ENCODE measurements around the gene SHOC2. TPM values are rescaled to one million over a fixed set of nuclear protein-coding genes. Genes with fewer than 3 reads are reported as not detected.

Gene SHOC2
- total and polyA plus RNA-seq, 2 of the 13 experiments (the other 11 are each of a cell fraction or from before 2014, with no cell fraction given), result 8.6 to 25.5 TPM

GRCh38 chr10:110923856-110924493 lies 4.6 kb downstream of the SHOC2 start (continued):
- TF ChIP-seq ZBTB49 (CRISPR knock-in tag; IDR thresholded peaks at IDR 0.05; ENCODE audit: borderline replicate concordance) (no peak), ZNF703 (CRISPR knock-in tag; IDR thresholded peaks at IDR 0.05; ENCODE audit: borderline replicate concordance) (no peak), FOXA3 (CRISPR knock-in tag; IDR thresholded peaks at IDR 0.05) (peak; percentile 63), ZNF546 (CRISPR knock-in tag; conservative IDR thresholded peaks at IDR 0.05) (0 out of 2 replicates have a peak, but pooled peaks have one; percentile 40), EP300 (IDR thresholded peaks at IDR 0.05; ENCODE audit: low read depth in 2 of 2, low read length in 2 of 2) (0 out of 4 replicates have a peak, but pooled peaks of 1 of the 2 experiments have one; percentile 15), EP300 (CRISPR knock-in tag; IDR thresholded peaks at IDR 0.05; ENCODE audit: borderline replicate concordance) (no peak), IKZF1 (IDR thresholded peaks at IDR 0.05) (no peak), TSC22D2 (CRISPR knock-in tag; IDR thresholded peaks at IDR 0.05; ENCODE audit: borderline replicate concordance) (no peak), KDM4B (CRISPR knock-in tag; IDR thresholded peaks at IDR 0.05) (no peak), MED8 (CRISPR knock-in tag; IDR thresholded peaks at IDR 0.05; ENCODE audit: insufficient replicate concordance) (no peak), ZFP37 (CRISPR knock-in tag; IDR thresholded peaks at IDR 0.05; ENCODE audit: borderline replicate concordance) (no peak), NFKBIZ (CRISPR knock-in tag; IDR thresholded peaks at IDR 0.05) (no peak), FOXA1 (IDR thresholded peaks at IDR 0.05) (no peak), FOXA1 (CRISPR knock-in tag; IDR thresholded peaks at IDR 0.05) (0 out of 2 replicates have a peak, but pooled peaks have one; percentile 38), ZNF777 (CRISPR knock-in tag; IDR thresholded peaks at IDR 0.05) (no peak), HBP1 (CRISPR knock-in tag; IDR thresholded peaks at IDR 0.05; ENCODE audit: low read depth) (no peak), ZBTB46 (CRISPR knock-in tag; IDR thresholded peaks at IDR 0.05; ENCODE audit: borderline replicate concordance) (no peak), MIER3 (CRISPR knock-in tag; IDR thresholded peaks at IDR 0.05; ENCODE audit: borderline replicate concordance) (no peak), TCF7 (IDR thresholded peaks at IDR 0.05; ENCODE audit: low read depth) (no peak), NR2F6 (IDR thresholded peaks at IDR 0.05) (no peak), NR2F6 (CRISPR knock-in tag; IDR thresholded peaks at IDR 0.05) (0 out of 2 replicates have a peak, but pooled peaks have one; percentile 17), CREB1 (IDR thresholded peaks at IDR 0.05) (no peak), CREB1 (CRISPR knock-in tag; IDR thresholded peaks at IDR 0.05) (peak; percentile 45), KLF9 (CRISPR knock-in tag; IDR thresholded peaks at IDR 0.05; ENCODE audit: low read depth) (no peak), KDM6A (CRISPR knock-in tag; IDR thresholded peaks at IDR 0.05; ENCODE audit: low read depth) (no peak), ZNF782 (CRISPR knock-in tag; IDR thresholded peaks at IDR 0.05; ENCODE audit: borderline replicate concordance) (no peak), FOXJ3 (CRISPR knock-in tag; IDR thresholded peaks at IDR 0.05; ENCODE audit: borderline replicate concordance) (no peak), ZBTB20 (CRISPR knock-in tag; IDR thresholded peaks at IDR 0.05; ENCODE audit: borderline replicate concordance, low read depth) (peak; percentile 36; the same call in 1 of the 2 replicates)
